H1 (cell line): ENCODE data around the gene HSPB1. TPM values are rescaled to one million over a fixed set of nuclear protein-coding genes. Genes with fewer than 3 reads are reported as not detected.

ENCODE experiments used
- CTCF ChIA-PET: fragments of 300-600 bp; sonication (Branson Sonifier 250); formaldehyde crosslinking; loops from one replicate; lab custom pipeline; 2021; ENCODE audit not compliant: partially characterized antibody; lab: Charles Lee
- POLR2A ChIA-PET: fragments of 300-600 bp; sonication (Branson Sonifier 250); formaldehyde crosslinking; loops from one replicate; lab custom pipeline; 2021; ENCODE audit warnings: inconsistent platforms; ENCODE audit not compliant: partially characterized antibody; lab: Charles Lee
- DNase-seq, 2 experiments: peaks; one replicate each; pipeline versions ENCODE4 v3.0.0 to v3.0.0-alpha.2; 2010 to 2022; ENCODE audit warnings: low spot score in 2 of 2, low read depth in 1 of 2, mixed read lengths in 1 of 2
- FAIRE-seq: peaks from 2 replicates; lab custom pipeline; 2011; peaks lifted over from hg19 to GRCh38; lab: Jason Lieb, UNC
- H2AFZ ChIP-seq: 2 replicates; pipeline ENCODE4 v1.8.1; 2012; ENCODE audit warnings: low read length, inconsistent platforms
- H2AK5ac ChIP-seq: 2 replicates; pipeline ENCODE4 v1.6.1; 2013; ENCODE audit warnings: low read depth, low read length
- H2BK120ac ChIP-seq: replicated peaks from 2 replicates; pipeline ENCODE3; 2013; ENCODE audit warnings: low read depth, low read length, inconsistent platforms
- H2BK12ac ChIP-seq: 2 replicates; pipeline ENCODE4 v1.6.1; 2013; ENCODE audit warnings: low read depth, low read length
- H2BK15ac ChIP-seq: 2 replicates; pipeline ENCODE4 v1.6.1; 2013; ENCODE audit warnings: low read length
- H2BK20ac ChIP-seq: 2 replicates; pipeline ENCODE4 v1.6.1; 2013; ENCODE audit warnings: low read length
- H2BK5ac ChIP-seq: 2 replicates; pipeline ENCODE4 v1.6.1; 2013; ENCODE audit warnings: low read depth, low read length
- H3K14ac ChIP-seq: 2 replicates; pipeline ENCODE4 v1.6.1; 2013; ENCODE audit warnings: inconsistent platforms; ENCODE audit not compliant: insufficient read length
- H3K18ac ChIP-seq: 2 replicates; pipeline ENCODE4 v1.6.1; 2013; ENCODE audit warnings: low read length; ENCODE audit errors: extremely low read depth
- H3K23ac ChIP-seq: 2 replicates; pipeline ENCODE4 v1.6.1; 2013; ENCODE audit warnings: inconsistent platforms; ENCODE audit not compliant: insufficient read length
- H3K23me2 ChIP-seq: 2 replicates; pipeline ENCODE4 v1.6.1; 2013; ENCODE audit warnings: low read depth, low read length
- H3K27ac ChIP-seq: 2 replicates; pipeline ENCODE4 v1.6.1; 2011; ENCODE audit warnings: low read depth, low read length, inconsistent platforms
- H3K27me3 ChIP-seq, 4 experiments: replicated peaks in 1 of 4; 1 replicate in 1 of 4; 2 replicates in 3 of 4; pipeline versions ENCODE4 v1.6.1 to v1.8.1; 2011 to 2013; ENCODE audit warnings: low read length in 3 of 4, mild to moderate bottlenecking in 3 of 4, inconsistent platforms in 2 of 4, mixed read lengths in 2 of 4, moderate library complexity in 1 of 4; ENCODE audit not compliant: control insufficient read depth in 3 of 4, insufficient read depth in 3 of 4; ENCODE audit errors: extremely low read depth in 1 of 4
- H3K36me3 ChIP-seq, 4 experiments: 2 replicates each; pipeline versions ENCODE4 v1.6.1 to v1.8.1; 2011 to 2013; ENCODE audit warnings: mild to moderate bottlenecking in 4 of 4, low read length in 3 of 4, moderate library complexity in 2 of 4, control low read depth in 1 of 4, inconsistent platforms in 1 of 4; ENCODE audit not compliant: insufficient read depth in 4 of 4, control insufficient read depth in 2 of 4
- H3K4ac ChIP-seq: replicated peaks from 2 replicates; pipeline ENCODE3; 2013; ENCODE audit warnings: low read length, low read depth, mixed read lengths, inconsistent platforms; ENCODE audit not compliant: insufficient read length
- H3K4me1 ChIP-seq, 4 experiments: replicated peaks in 1 of 4; 1 replicate in 1 of 4; 2 replicates in 3 of 4; pipeline versions ENCODE4 v1.6.1 to v1.8.1; 2011 to 2013; ENCODE audit warnings: low read length in 3 of 4, inconsistent platforms in 2 of 4, mixed read lengths in 1 of 4; ENCODE audit not compliant: insufficient read depth in 4 of 4, control insufficient read depth in 3 of 4
- H3K4me2 ChIP-seq, 2 experiments: 2 replicates each; pipeline versions ENCODE4 v1.6.1 to v1.8.1; 2011 to 2013; ENCODE audit warnings: low read depth in 2 of 2, low read length in 2 of 2, control low read depth in 1 of 2, inconsistent platforms in 1 of 2, mild to moderate bottlenecking in 1 of 2; ENCODE audit not compliant: insufficient read depth in 1 of 2
- H3K4me3 ChIP-seq, 4 experiments: fragments of 200-600, 300-600 bp in 1 of 4; sonication (generic), shearing (Covaris generic), sonication (Bioruptor Twin) in 1 of 4; 2 replicates each; pipeline versions ENCODE4 v1.5.1 to v1.8.1; 2011 to 2016; ENCODE audit warnings: low read length in 4 of 4, low read depth in 3 of 4, control low read depth in 2 of 4, inconsistent platforms in 2 of 4, mild to moderate bottlenecking in 2 of 4, mixed read lengths in 1 of 4, moderate library complexity in 1 of 4; ENCODE audit not compliant: insufficient read depth in 2 of 4; ENCODE audit errors: extremely low read depth in 1 of 4
- H3K56ac ChIP-seq: replicated peaks from 2 replicates; pipeline ENCODE3; 2013; ENCODE audit warnings: low read depth, mild to moderate bottlenecking, mixed read lengths, low read length, inconsistent platforms; ENCODE audit not compliant: insufficient read length
- H3K79me1 ChIP-seq: 2 replicates; pipeline ENCODE4 v1.6.1; 2013; ENCODE audit warnings: low read depth, low read length, control low read depth
- H3K79me2 ChIP-seq, 2 experiments: 2 replicates each; pipeline versions ENCODE4 v1.6.1 to v1.8.1; 2012 to 2013; ENCODE audit warnings: low read length in 2 of 2, mild to moderate bottlenecking in 2 of 2, inconsistent platforms in 1 of 2; ENCODE audit not compliant: insufficient read depth in 2 of 2, control insufficient read depth in 1 of 2
- H3K9ac ChIP-seq, 4 experiments: replicated peaks in 1 of 4; 1 replicate in 1 of 4; 2 replicates in 3 of 4; pipeline versions ENCODE4 v1.6.1 to v1.8.1; 2011 to 2013; ENCODE audit warnings: low read depth in 3 of 4, low read length in 3 of 4, control low read depth in 2 of 4, mild to moderate bottlenecking in 2 of 4, moderate library complexity in 2 of 4, inconsistent platforms in 1 of 4; ENCODE audit errors: extremely low read depth in 1 of 4
- H3K9me3 ChIP-seq, 2 experiments: 2 replicates each; pipeline versions ENCODE4 v1.6.1 to v1.8.1; 2012 to 2013; ENCODE audit warnings: mild to moderate bottlenecking in 2 of 2, moderate library complexity in 2 of 2, control low read depth in 1 of 2, inconsistent platforms in 1 of 2, low read depth in 1 of 2, low read length in 1 of 2, mixed read lengths in 1 of 2; ENCODE audit not compliant: insufficient read depth in 2 of 2
- H4K20me1 ChIP-seq, 2 experiments: replicated peaks in 1 of 2; 2 replicates each; pipeline versions ENCODE3 to v1.8.1; 2011 to 2013; ENCODE audit warnings: inconsistent platforms in 2 of 2, low read length in 2 of 2, mild to moderate bottlenecking in 1 of 2; ENCODE audit not compliant: insufficient read depth in 2 of 2, control insufficient read depth in 1 of 2
- H4K5ac ChIP-seq: 2 replicates; pipeline ENCODE4 v1.6.1; 2013; ENCODE audit warnings: low read length, low read depth, mixed read lengths, inconsistent platforms; ENCODE audit not compliant: insufficient read length
- H4K8ac ChIP-seq: 2 replicates; pipeline ENCODE4 v1.8.0; 2013; ENCODE audit warnings: mild to moderate bottlenecking, moderate library complexity, low read length, inconsistent platforms; ENCODE audit not compliant: insufficient read depth; ENCODE audit errors: extremely low read depth
- H4K91ac ChIP-seq: replicated peaks from 2 replicates; pipeline ENCODE3; 2013; ENCODE audit warnings: low read length, mixed read lengths, inconsistent platforms; ENCODE audit not compliant: insufficient read length
- HDAC2 ChIP-seq, 2 experiments: fragments of 300-600 bp in 1 of 2; sonication (generic) in 1 of 2; IDR thresholded peaks; 2 replicates each; pipeline ENCODE4 v1.6.1; 2011 to 2012; ENCODE audit warnings: low read depth in 2 of 2, low read length in 2 of 2, mild to moderate bottlenecking in 2 of 2, moderate library complexity in 2 of 2, borderline replicate concordance in 1 of 2, inconsistent platforms in 1 of 2
- RAD21 ChIP-seq, 2 experiments: IDR thresholded peaks in 1 of 2; conservative IDR thresholded peaks in 1 of 2; 2 replicates each; pipeline ENCODE4 v1.6.1; 2011; ENCODE audit warnings: low read depth in 2 of 2, low read length in 2 of 2, improper control_type of control experiment in 1 of 2, inconsistent platforms in 1 of 2, mild to moderate bottlenecking in 1 of 2, moderate library complexity in 1 of 2
- WGBS, 2 experiments: shearing (Covaris generic) in 1 of 2; methylation state at CpG; one replicate each; pipeline versions ENCODE4 v1.1.6 to v1.1.7; 2013 to 2015; ENCODE audit warnings: low lambda C conversion rate in 2 of 2, mixed read lengths in 2 of 2, inconsistent platforms in 1 of 2, low coverage in 1 of 2, missing lambda C conversion rate in 1 of 2; ENCODE audit not compliant: insufficient replicate concordance in 2 of 2, insufficient coverage in 1 of 2, insufficient read length in 1 of 2; ENCODE audit errors: extremely low coverage in 1 of 2, missing lambda C conversion rate in 1 of 2; 5-methylcytosine and 5-hydroxymethylcytosine counted together
- polyA plus RNA-seq, 7 experiments: library from polyadenylated mRNA; depleted of rRNA in 3 of 7; stranded (reverse) in 5 of 7; unstranded in 2 of 7; fragments of >200 nt in 5 of 7; fragments of 200-250 nt in 2 of 7; gene quantifications; 1 replicate in 5 of 7; 2 replicates in 1 of 7; 4 replicates in 1 of 7; pipeline versions ENCODE4 v1.2.1 to v1.2.3, GENCODE V29; 2011 to 2013; ENCODE audit warnings: missing spikeins in 2 of 7, mixed read lengths in 2 of 7
- total RNA-seq: library from RNA; stranded (reverse); fragmentation: NEBNext Ultra II Directional; extraction: Animal tissue kit (Norgen Biotek cat#: 25700); gene quantifications from 2 replicates; pipeline ENCODE4 v1.2.1, GENCODE V29; 2021
- TF ChIP-seq, protein P1 (sequence below), 3 experiments: IDR thresholded peaks; 1 replicate in 2 of 3; 2 replicates in 1 of 3; pipeline versions ENCODE4 v1.5.1 to v1.6.1; 2011; ENCODE audit warnings: low read length in 3 of 3, mild to moderate bottlenecking in 3 of 3, inconsistent platforms in 2 of 3, low read depth in 1 of 3, moderate library complexity in 1 of 3; ENCODE audit not compliant: insufficient read depth in 1 of 3; ENCODE audit errors: control extremely low read depth in 1 of 3

Gene HSPB1
- total and polyA plus RNA-seq, 2 of the 8 experiments (the other 6 are each of a cell fraction or from before 2014, with no cell fraction given), result 165 to 254 TPM

DNA sequence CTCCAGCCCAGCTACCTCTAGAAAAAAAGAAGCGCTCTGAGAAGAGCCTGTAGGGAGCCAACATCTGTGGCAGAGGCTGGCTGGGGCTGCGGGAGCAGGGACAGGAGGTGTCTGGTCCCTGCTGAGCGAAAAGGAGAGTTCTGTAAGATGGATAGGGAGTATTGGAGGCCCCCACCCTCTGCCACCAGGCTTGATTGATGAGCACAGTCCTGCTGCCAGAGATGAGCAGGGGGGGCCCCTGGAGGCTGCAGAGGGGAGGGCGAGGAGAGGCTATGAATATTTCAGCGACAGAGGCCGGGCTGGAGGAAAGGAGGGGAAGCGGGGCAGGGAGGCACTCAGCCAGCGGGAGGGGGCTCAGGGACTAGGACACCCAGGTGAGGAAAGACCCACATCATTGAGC lies 44.5 kb upstream of the HSPB1 start:
- Histone ChIP-seq H3K4ac (no peak overlapping the region), H4K91ac (no peak overlapping the region), H3K4me1 (peaks cover 3 to 29% (median 17%) of the 10 kb centered on the region in 4 experiments), H2BK5ac (no peak overlapping the region), H4K20me1 (no peaks in the 10 kb centered on the region), H3K79me2 (no peaks in the 10 kb centered on the region), H2BK15ac (no peak overlapping the region), H3K4me3 (no peak overlapping the region), H3K27ac (no peak overlapping the region), H2BK12ac (no peak overlapping the region), H3K9ac (no peak overlapping the region), H3K9me3 (no peaks in the 10 kb centered on the region), H3K4me2 (no peak overlapping the region), H2AFZ (no peak overlapping the region), H3K56ac (no peak overlapping the region), H2AK5ac (no peak overlapping the region), H3K23me2 (peaks cover 4% of the 10 kb centered on the region; the same call in 1 of the 2 replicates), H4K8ac (no peak overlapping the region; the same call in 1 of the 2 replicates), H2BK120ac (no peak overlapping the region), H4K5ac (no peak overlapping the region), H3K23ac (no peak overlapping the region), H3K79me1 (no peaks in the 10 kb centered on the region; the same call in 1 of the 2 replicates), H3K27me3 (no peaks in the 10 kb centered on the region), H2BK20ac (no peak overlapping the region), H3K18ac (no peak overlapping the region; the same call in 1 of the 2 replicates), H3K14ac (no peak overlapping the region), H3K36me3 (peaks cover 0 to 3% (median 0%) of the 10 kb centered on the region in 4 experiments; a peak in 2 of 8 replicates)
- TF ChIP-seq, protein P1, sequence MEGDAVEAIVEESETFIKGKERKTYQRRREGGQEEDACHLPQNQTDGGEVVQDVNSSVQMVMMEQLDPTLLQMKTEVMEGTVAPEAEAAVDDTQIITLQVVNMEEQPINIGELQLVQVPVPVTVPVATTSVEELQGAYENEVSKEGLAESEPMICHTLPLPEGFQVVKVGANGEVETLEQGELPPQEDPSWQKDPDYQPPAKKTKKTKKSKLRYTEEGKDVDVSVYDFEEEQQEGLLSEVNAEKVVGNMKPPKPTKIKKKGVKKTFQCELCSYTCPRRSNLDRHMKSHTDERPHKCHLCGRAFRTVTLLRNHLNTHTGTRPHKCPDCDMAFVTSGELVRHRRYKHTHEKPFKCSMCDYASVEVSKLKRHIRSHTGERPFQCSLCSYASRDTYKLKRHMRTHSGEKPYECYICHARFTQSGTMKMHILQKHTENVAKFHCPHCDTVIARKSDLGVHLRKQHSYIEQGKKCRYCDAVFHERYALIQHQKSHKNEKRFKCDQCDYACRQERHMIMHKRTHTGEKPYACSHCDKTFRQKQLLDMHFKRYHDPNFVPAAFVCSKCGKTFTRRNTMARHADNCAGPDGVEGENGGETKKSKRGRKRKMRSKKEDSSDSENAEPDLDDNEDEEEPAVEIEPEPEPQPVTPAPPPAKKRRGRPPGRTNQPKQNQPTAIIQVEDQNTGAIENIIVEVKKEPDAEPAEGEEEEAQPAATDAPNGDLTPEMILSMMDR (IDR thresholded peaks at IDR 0.05; ENCODE audit: control extremely low read depth in 1 of 3, insufficient read depth in 1 of 3, low read depth in 1 of 3, low read length in 3 of 3), result peak in 2 of 3 experiments; percentile 24 to 25; a peak in 2 of 4 replicates
- no peak for TF ChIP-seq HDAC2 (IDR thresholded peaks at IDR 0.05; ENCODE audit: borderline replicate concordance in 1 of 2, low read depth in 2 of 2, low read length in 2 of 2)
- TF ChIP-seq RAD21 (IDR thresholded peaks at IDR 0.05 in 1 of 2, conservative IDR thresholded peaks at IDR 0.05 in 1 of 2; ENCODE audit: low read depth in 2 of 2, low read length in 2 of 2), result peak; percentile 35 to 49
- 79% methylated on average over 8 of the region's 8 CpGs; no CpG with 5 or more reads in 1 of the 2 experiments for WGBS, 2 experiments
- CTCF ChIA-PET, result interaction anchor here (0.7 to 1.5 kb wide), 13 partner anchors 19 to 189 kb away, joined by 3 to 6 read pairs (median 4); no protein-coding TSS in a partner anchor
- no peak for FAIRE-seq
- POLR2A ChIA-PET, result interaction anchor here (0.6 to 2.2 kb wide), 5 partner anchors 11 to 37 kb away, joined by 3 to 8 read pairs (median 5); no protein-coding TSS in a partner anchor
- no peak for DNase-seq
